Measurements from ENCODE around the gene FOXN3. TPM values are rescaled to one million over a fixed set of nuclear protein-coding genes. Genes with fewer than 3 reads are reported as not detected.

Gene FOXN3, protein sequence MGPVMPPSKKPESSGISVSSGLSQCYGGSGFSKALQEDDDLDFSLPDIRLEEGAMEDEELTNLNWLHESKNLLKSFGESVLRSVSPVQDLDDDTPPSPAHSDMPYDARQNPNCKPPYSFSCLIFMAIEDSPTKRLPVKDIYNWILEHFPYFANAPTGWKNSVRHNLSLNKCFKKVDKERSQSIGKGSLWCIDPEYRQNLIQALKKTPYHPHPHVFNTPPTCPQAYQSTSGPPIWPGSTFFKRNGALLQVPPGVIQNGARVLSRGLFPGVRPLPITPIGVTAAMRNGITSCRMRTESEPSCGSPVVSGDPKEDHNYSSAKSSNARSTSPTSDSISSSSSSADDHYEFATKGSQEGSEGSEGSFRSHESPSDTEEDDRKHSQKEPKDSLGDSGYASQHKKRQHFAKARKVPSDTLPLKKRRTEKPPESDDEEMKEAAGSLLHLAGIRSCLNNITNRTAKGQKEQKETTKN
- total RNA-seq (2022; extraction: Qiagen RNA extraction; ENCODE audit: low read depth): 4.5 to 7.7 TPM (median 6.8 TPM) in 5 replicates

DNA sequence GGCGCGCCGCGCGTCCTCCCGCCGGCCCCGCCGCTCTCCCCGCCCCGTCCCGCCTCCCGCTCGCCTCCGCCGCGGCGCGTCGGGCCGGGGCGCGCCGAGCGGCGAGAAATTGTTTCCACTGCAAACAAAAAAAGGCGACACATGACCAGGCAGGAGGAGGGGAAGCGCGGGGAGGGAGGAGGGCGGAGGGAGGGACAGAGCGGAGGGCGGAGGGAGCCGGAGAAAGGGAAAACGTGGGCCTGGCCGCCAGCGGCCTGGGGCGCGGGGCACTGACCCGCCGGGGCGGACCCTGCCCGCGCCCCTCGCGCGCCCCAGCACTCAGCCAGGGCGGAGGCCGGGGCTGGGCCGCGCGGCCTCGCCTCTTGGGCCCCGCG lies at the start of gene FOXN3:
FOXN3 (minus strand) TSS at position 143 of the 374 bp plus-strand sequence. CDS start 4,757 bp downstream, outside the sequence.

All from A549 treated with DMSO at 1 μM for 4 hours (cell line).